ENCODE results near the gene MAP4K4.
A peak's percentile ranks its signal among the peaks of the same experiment; 100 is the strongest.

The MAP4K4 gene

DNA sequence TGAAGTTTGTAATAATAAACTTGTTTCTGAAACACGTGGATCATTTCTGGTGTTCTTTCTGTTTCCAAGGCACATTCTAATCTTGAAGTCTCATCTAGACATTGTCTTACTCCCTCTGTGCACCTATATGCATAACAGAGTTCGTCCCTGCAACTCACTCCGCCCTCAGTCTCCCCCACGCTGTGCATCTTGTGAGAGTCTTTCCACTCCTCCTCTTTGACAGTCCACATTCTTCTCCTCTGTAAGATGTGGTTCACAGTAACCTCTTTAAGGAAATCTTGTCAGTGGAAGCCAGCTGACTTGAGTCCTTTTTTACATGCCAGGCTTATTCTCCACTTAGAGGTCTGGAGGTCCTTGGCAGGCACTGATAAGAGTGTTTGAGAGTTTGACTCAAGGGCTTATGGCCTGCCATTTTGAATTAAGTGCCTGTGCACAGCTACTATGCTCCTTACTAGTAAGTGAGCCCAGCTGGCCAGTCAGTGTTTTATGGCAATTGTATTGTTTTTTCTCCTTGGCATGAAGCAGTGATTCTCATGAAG, 185.3 kb downstream of the MAP4K4 start:
- no peak overlapping the region for H3K27ac Mint-ChIP-seq (ENCODE audit: low read depth)
- DNase-seq (ENCODE audit: low spot score in 2 of 2) (no peak), ATAC-seq (replicated peaks; ENCODE audit: extremely low read depth, poor library complexity, severe bottlenecking) (no peak)
- H3K4me3 Mint-ChIP-seq = no peak overlapping the region
- H3K4me1 Mint-ChIP-seq = no peaks in the 10 kb centered on the region
- no peaks in the 10 kb centered on the region for H3K27me3 Mint-ChIP-seq
- no peaks in the 10 kb centered on the region for H3K9me3 Mint-ChIP-seq
- peaks cover 59% of the 10 kb centered on the region for H3K36me3 Mint-ChIP-seq (ENCODE audit: insufficient read depth)

- peaks cover 59% of the 10 kb centered on the region for H3K36me3 Mint-ChIP-seq (ENCODE audit: insufficient read depth)
- no peaks in the 10 kb centered on the region for H3K9me3 Mint-ChIP-seq
- H3K27ac Mint-ChIP-seq (ENCODE audit: low read depth) = peak overlapping the region; percentile 56
- no peaks in the 10 kb centered on the region for H3K4me1 Mint-ChIP-seq
- no peak overlapping the region for H3K4me3 Mint-ChIP-seq
- no peak for ATAC-seq (replicated peaks; ENCODE audit: extremely low read depth, poor library complexity, severe bottlenecking)
- no peak for DNase-seq (ENCODE audit: low spot score in 2 of 2)
- H3K27me3 Mint-ChIP-seq = no peaks in the 10 kb centered on the region
Measured at GRCh38 chr2:101883860-101884259, 186.4 kb downstream of the MAP4K4 start.

DNA sequence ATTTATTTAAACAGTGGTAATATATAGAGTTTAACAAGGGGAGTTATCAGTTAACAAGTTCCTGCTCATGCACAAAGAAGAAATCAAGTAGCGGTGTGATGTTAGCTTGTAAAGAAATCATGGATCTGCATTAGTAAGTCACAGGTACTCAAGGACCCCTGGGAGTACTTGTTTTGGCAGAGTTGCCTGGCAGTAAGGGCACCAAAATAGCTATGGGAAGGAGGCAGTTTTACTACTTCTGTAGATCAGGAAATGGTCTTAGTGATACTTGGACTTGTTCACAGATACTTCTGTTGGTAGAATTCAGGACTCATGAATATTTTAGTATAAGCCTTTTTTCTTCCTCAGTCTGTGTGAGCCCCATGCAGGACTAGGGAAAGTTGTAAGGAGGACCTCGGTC, 186.9 kb downstream of the MAP4K4 start:
- Mint-ChIP-seq H3K4me1 (no peaks in the 10 kb centered on the region), H3K9me3 (no peaks in the 10 kb centered on the region), H3K36me3 (ENCODE audit: insufficient read depth) (peaks cover 58% of the 10 kb centered on the region), H3K27ac (ENCODE audit: low read depth) (no peak overlapping the region), H3K4me3 (no peak overlapping the region), H3K27me3 (no peaks in the 10 kb centered on the region)
- DNase-seq (ENCODE audit: low spot score in 2 of 2) (no peak), ATAC-seq (replicated peaks; ENCODE audit: extremely low read depth, poor library complexity, severe bottlenecking) (no peak)

GRCh38 chr2:101887328-101887727, 189.8 kb downstream of the MAP4K4 start:
- Mint-ChIP-seq H3K4me3 (no peak overlapping the region), H3K27me3 (no peaks in the 10 kb centered on the region), H3K36me3 (ENCODE audit: insufficient read depth) (peaks cover 64% of the 10 kb centered on the region), H3K4me1 (no peaks in the 10 kb centered on the region), H3K27ac (ENCODE audit: low read depth) (no peak overlapping the region), H3K9me3 (no peaks in the 10 kb centered on the region)
- ATAC-seq (replicated peaks; ENCODE audit: extremely low read depth, poor library complexity, severe bottlenecking) (no peak), DNase-seq (ENCODE audit: low spot score in 2 of 2) (no peak)

DNA sequence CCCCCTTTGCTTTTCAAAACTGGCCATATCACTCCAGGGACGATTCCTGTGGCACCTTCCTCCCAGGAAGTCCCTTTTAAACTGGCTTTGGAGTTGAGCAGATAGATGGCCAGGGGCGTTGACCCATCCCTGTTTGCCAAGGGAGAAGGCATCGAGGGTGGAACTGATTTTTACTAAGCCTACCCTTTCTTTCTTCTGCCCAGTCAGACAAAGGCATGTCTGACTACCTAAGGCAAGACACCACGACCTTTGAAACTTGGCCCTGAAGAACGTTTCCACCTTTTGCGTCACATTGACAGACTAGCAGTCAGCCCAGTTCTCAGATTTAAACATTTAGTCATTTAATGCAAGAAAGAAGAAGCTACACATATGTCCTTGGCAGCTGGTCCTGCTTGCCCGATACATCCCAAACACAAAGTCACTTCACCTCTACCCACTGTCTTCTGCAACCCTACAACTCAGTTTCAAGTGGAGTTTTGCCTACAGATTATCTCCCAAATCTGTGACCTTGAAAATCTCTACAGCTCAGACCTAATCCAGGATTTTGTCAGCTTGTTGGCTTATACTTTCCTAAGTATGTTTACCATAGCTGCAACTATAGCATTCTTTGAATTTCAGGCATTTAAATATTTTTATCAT, 192.1 kb downstream of the MAP4K4 start:
- no peak overlapping the region for H3K4me3 Mint-ChIP-seq
- DNase-seq (ENCODE audit: low spot score in 2 of 2) (no peak), ATAC-seq (replicated peaks; ENCODE audit: extremely low read depth, poor library complexity, severe bottlenecking) (no peak)
- H3K9me3 Mint-ChIP-seq = no peaks in the 10 kb centered on the region
- H3K27me3 Mint-ChIP-seq = no peaks in the 10 kb centered on the region
- H3K27ac Mint-ChIP-seq (ENCODE audit: low read depth) = no peak overlapping the region
- H3K4me1 Mint-ChIP-seq = no peaks in the 10 kb centered on the region
- peaks cover 59% of the 10 kb centered on the region for H3K36me3 Mint-ChIP-seq (ENCODE audit: insufficient read depth)

GRCh38 chr2:101892377-101892776, 194.9 kb downstream of the MAP4K4 start:
- no peaks in the 10 kb centered on the region for H3K9me3 Mint-ChIP-seq
- peaks cover 53% of the 10 kb centered on the region for H3K36me3 Mint-ChIP-seq (ENCODE audit: insufficient read depth)
- H3K27me3 Mint-ChIP-seq = no peaks in the 10 kb centered on the region
- no peak overlapping the region for H3K4me3 Mint-ChIP-seq
- ATAC-seq (replicated peaks; ENCODE audit: extremely low read depth, poor library complexity, severe bottlenecking) (no peak), DNase-seq (ENCODE audit: low spot score in 2 of 2) (no peak)
- no peak overlapping the region for H3K27ac Mint-ChIP-seq (ENCODE audit: low read depth)
- H3K4me1 Mint-ChIP-seq = no peaks in the 10 kb centered on the region

DNA sequence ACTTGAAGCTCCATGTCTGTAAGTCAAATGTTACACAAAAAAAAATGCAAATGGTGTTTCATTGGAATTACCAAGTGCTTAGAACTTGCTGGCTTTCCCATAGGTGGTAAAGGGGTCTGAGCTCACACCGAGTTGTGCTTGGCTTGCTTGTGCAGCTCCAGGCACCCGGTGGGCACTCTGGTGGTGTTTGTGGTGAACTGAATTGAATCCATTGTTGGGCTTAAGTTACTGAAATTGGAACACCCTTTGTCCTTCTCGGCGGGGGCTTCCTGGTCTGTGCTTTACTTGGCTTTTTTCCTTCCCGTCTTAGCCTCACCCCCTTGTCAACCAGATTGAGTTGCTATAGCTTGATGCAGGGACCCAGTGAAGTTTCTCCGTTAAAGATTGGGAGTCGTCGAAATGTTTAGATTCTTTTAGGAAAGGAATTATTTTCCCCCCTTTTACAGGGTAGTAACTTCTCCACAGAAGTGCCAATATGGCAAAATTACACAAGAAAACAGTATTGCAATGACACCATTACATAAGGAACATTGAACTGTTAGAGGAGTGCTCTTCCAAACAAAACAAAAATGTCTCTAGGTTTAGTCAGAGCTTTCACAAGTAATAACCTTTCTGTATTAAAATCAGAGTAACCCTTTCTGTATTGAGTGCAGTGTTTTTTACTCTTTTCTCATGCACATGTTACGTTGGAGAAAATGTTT, 196.3 kb downstream of the MAP4K4 start:
- DNase-seq (ENCODE audit: low spot score in 2 of 2) (no peak), ATAC-seq (replicated peaks; ENCODE audit: extremely low read depth, poor library complexity, severe bottlenecking) (no peak)
- no peaks in the 10 kb centered on the region for H3K27me3 Mint-ChIP-seq
- no peaks in the 10 kb centered on the region for H3K4me1 Mint-ChIP-seq
- H3K4me3 Mint-ChIP-seq = no peak overlapping the region
- no peaks in the 10 kb centered on the region for H3K9me3 Mint-ChIP-seq
- H3K27ac Mint-ChIP-seq (ENCODE audit: low read depth) = no peak overlapping the region
- peaks cover 49% of the 10 kb centered on the region for H3K36me3 Mint-ChIP-seq (ENCODE audit: insufficient read depth)

DNA sequence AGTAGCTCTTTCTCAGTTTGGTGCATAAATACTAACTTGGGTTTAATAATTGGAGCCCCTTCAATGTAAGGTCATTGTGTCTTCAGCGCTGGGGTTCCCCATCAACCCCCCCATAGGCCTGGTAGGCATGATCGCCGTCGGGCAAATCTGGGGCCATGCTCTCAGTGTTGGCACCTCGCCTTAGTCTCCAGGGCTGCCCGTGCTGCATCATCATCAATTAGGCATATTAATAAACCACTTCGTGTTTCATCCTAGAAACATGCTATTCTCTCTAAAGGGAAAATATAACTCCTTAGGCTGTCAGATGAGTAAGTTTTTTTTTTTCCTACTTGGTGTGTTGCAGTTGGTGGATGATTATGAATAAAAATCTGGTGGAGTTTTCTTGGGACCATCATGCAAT, 197.5 kb downstream of the MAP4K4 start:
- Mint-ChIP-seq H3K9me3 (no peaks in the 10 kb centered on the region), H3K27me3 (no peaks in the 10 kb centered on the region), H3K36me3 (ENCODE audit: insufficient read depth) (peaks cover 42% of the 10 kb centered on the region), H3K27ac (ENCODE audit: low read depth) (no peak overlapping the region), H3K4me1 (peaks cover 3% of the 10 kb centered on the region), H3K4me3 (no peak overlapping the region)
- no peak for DNase-seq (ENCODE audit: low spot score in 2 of 2)
- ATAC-seq (replicated peaks; ENCODE audit: extremely low read depth, poor library complexity, severe bottlenecking) = no peak

DNA sequence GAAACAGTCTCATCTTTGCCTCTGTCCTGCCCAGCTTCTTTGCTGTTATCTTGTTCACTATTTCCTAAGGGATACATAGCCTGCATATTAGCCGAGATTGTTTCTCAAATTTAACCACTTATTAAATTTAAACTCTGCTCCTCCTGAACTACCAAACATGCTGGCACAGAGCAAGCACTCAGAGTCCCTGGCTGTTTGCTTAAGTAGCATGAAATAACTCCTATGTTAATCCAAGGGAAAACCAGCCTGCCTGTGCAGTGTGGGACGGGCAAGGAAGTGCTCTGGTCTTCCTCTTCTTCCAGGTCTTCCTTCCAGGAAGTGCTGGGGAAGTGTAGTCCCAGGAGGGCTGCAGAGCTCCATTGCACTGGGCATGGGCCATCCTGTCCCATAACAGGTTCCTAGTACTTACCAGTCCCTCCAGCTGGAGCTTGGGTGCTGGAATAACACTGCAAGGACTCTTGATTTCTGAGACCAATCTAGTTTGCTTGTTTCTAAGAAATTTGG, 198.4 kb downstream of the MAP4K4 start:
- DNase-seq (ENCODE audit: low spot score in 2 of 2) (no peak), ATAC-seq (replicated peaks; ENCODE audit: extremely low read depth, poor library complexity, severe bottlenecking) (no peak)
- Mint-ChIP-seq H3K27ac (ENCODE audit: low read depth) (no peak overlapping the region), H3K9me3 (no peaks in the 10 kb centered on the region), H3K27me3 (no peaks in the 10 kb centered on the region), H3K36me3 (ENCODE audit: insufficient read depth) (peaks cover 37% of the 10 kb centered on the region), H3K4me3 (no peak overlapping the region), H3K4me1 (peaks cover 9% of the 10 kb centered on the region)

- no peak overlapping the region for H3K27ac Mint-ChIP-seq (ENCODE audit: low read depth)
- ATAC-seq (replicated peaks; ENCODE audit: extremely low read depth, poor library complexity, severe bottlenecking) (no peak), DNase-seq (ENCODE audit: low spot score in 2 of 2) (no peak)
- H3K9me3 Mint-ChIP-seq = no peaks in the 10 kb centered on the region
- peaks cover 9% of the 10 kb centered on the region for H3K4me1 Mint-ChIP-seq
- H3K36me3 Mint-ChIP-seq (ENCODE audit: insufficient read depth) = peaks cover 30% of the 10 kb centered on the region
- H3K27me3 Mint-ChIP-seq = no peaks in the 10 kb centered on the region
- H3K4me3 Mint-ChIP-seq = no peak overlapping the region
Measured at GRCh38 chr2:101897301-101897700, 199.8 kb downstream of the MAP4K4 start.

DNA sequence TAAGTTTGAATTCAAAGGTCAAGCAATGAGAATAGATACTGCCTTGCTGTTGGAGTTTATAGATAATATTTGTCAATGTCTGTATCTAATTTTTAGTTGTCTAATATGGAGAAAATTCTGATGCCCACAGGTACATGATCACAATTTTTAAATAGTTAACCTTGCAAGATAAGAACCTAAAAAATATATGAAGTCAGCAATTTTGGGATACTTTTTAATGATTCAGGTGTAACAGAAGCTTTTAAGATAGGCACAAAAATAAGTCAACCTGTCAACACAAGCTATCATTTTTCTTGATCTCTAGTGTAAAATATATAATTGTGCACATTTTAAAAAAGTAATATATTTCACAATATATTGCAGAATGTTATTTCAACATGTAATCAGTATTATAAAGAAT, 201.8 kb downstream of the MAP4K4 start:
- H3K27ac Mint-ChIP-seq (ENCODE audit: low read depth) = no peak overlapping the region
- no peak overlapping the region for H3K4me3 Mint-ChIP-seq
- H3K27me3 Mint-ChIP-seq = no peaks in the 10 kb centered on the region
- H3K4me1 Mint-ChIP-seq = peaks cover 9% of the 10 kb centered on the region
- DNase-seq (ENCODE audit: low spot score in 2 of 2) = no peak
- peaks cover 18% of the 10 kb centered on the region for H3K36me3 Mint-ChIP-seq (ENCODE audit: insufficient read depth)
- no peaks in the 10 kb centered on the region for H3K9me3 Mint-ChIP-seq
- no peak for ATAC-seq (replicated peaks; ENCODE audit: extremely low read depth, poor library complexity, severe bottlenecking)

- Mint-ChIP-seq H3K36me3 (ENCODE audit: insufficient read depth) (peaks cover 18% of the 10 kb centered on the region), H3K9me3 (no peaks in the 10 kb centered on the region), H3K27me3 (no peaks in the 10 kb centered on the region), H3K4me1 (peaks cover 9% of the 10 kb centered on the region), H3K4me3 (no peak overlapping the region), H3K27ac (ENCODE audit: low read depth) (no peak overlapping the region)
- DNase-seq (ENCODE audit: low spot score in 2 of 2) = no peak
- no peak for ATAC-seq (replicated peaks; ENCODE audit: extremely low read depth, poor library complexity, severe bottlenecking)
Measured at GRCh38 chr2:101899871-101900270, 202.4 kb downstream of the MAP4K4 start.

- DNase-seq (ENCODE audit: low spot score in 2 of 2) (no peak), ATAC-seq (replicated peaks; ENCODE audit: extremely low read depth, poor library complexity, severe bottlenecking) (no peak)
- Mint-ChIP-seq H3K4me1 (peaks cover 9% of the 10 kb centered on the region), H3K4me3 (no peak overlapping the region), H3K36me3 (ENCODE audit: insufficient read depth) (peaks cover 16% of the 10 kb centered on the region), H3K9me3 (no peaks in the 10 kb centered on the region), H3K27ac (ENCODE audit: low read depth) (no peak overlapping the region), H3K27me3 (no peaks in the 10 kb centered on the region)
Measured at GRCh38 chr2:101900375-101900774, 202.9 kb downstream of the MAP4K4 start.
